HTR-8/SVneo (cell line): ENCODE results near the gene RNFT2.

Experiments
- DNase-seq: peaks from one replicate; pipeline ENCODE4 v3.0.0; 2011; ENCODE audit warnings: low spot score, mixed read lengths; ENCODE audit not compliant: insufficient read length
- FAIRE-seq: peaks from 2 replicates; lab custom pipeline; 2011; peaks lifted over from hg19 to GRCh38; lab: Jason Lieb, UNC

The RNFT2 gene

DNA sequence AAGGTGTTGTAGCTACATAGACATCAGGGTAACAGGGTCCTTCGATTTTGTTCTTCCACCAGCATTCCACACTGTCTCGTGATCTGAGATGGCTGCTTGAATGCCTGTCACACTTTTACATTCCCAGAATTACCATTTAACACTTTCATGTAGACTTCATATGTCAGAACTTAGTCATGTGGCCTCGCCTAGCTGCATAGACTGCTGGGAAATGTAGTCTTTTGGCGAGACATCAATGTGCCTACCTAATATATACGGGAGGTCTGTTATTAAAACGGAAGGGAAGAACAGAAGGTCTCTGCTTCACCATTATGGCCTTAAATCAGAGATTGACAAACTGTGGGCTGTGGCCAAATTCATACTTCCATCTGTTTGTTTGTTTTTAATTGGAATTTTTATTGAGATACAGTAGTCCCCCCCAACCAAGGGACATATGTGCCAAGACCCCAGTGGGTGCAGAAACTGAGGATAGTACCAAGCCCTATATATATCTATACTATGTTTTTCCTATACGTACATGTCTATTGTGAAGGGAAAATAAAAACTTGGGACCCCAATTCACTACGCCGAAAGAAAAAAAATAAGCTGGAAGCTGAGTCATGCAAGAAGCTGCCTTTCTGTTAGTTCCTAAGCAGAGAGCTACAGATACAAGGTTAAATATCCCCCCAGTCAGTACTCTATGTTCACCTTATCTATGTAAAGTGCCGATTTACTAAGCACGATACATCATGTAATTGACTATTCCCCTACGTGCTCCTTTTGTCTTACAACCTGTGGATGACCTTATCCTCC is 154.4 kb downstream of the RNFT2 start:
- DNase-seq, result no peak
- FAIRE-seq, result no peak

DNA sequence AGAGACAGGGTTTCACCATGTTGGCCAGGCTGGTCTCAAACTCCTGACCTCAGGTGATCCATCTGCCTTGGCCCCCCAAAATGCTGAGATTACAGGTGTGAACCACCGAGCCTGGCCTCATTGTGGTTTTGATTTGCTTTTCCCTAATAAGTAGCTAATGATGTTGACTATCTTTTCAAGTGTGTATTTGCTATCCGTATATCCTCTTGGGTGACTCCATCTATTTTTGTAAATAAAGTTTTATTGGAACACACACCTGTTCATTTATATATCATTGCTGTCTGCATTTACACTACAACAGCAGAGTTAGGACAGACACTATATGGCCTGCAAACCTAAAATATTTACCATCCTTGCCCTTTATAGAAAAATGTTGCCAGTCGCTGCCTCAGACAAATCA is 156.8 kb downstream of the RNFT2 start:
- no peak for DNase-seq
- FAIRE-seq, result no peak

DNA sequence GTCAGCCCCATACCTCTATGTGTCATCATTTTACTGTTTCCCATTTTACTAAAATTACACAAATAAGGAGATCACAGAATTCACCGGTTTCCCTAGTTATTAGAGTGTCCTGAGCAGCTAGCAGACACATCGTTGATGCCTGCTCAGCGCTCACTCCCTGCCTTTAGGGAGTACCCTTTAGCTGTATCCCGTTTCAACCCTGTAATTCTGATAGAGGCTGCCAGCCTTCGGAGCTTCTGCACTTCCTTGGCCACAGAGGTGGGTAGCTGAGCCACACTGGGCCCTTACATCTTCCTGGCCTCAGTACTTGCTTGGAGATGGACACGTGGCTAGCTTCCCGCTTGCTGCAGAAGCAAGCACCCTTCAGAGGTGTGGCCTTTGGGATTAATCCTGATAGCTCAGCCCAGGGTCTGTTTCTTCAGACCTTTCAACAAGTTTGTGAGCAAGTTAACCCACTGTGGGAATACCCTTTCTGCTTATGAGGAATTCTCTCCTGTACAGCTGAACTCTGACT is 158.4 kb downstream of the RNFT2 start:
- DNase-seq, result no peak
- FAIRE-seq, result no peak

DNA sequence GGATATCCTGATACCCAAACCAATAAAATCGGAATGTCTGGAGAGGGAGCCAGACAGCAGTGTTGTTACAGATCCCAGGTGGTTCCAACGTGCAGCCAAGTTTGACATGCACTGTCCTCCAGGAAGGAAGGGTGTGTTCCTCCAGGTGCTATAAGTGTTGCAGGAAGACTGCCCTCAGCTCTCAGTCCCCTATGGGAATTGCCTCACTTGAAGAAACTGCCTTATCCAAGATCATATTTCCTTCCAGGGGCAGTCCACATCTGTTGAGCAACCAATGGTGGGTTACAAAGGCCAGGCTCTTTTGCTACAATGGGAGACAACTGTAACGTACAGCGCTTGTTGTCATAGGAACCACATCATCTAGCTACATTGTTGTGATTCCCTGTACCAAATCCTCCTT is 159.4 kb downstream of the RNFT2 start:
- FAIRE-seq (no peak), DNase-seq (no peak)

DNA sequence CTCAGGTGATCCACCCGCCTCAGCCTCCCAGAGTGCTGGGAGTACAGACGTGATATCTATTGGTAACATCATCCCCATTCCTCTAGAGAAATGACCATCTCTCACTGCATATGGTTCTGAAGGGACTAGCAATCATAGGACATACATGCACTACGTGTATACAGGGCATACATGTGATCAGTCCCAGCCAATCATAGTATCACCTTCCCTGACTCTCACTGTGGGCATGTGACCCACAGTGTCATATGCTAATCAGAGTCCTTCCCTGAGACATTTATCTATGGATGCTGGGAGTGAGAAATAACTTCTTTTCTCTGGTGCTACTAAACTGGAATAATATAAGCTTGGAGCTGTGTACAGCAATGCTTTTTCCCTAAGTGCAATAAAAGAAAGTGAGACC is 160.6 kb downstream of the RNFT2 start:
- no peak for FAIRE-seq
- DNase-seq, result no peak

DNA sequence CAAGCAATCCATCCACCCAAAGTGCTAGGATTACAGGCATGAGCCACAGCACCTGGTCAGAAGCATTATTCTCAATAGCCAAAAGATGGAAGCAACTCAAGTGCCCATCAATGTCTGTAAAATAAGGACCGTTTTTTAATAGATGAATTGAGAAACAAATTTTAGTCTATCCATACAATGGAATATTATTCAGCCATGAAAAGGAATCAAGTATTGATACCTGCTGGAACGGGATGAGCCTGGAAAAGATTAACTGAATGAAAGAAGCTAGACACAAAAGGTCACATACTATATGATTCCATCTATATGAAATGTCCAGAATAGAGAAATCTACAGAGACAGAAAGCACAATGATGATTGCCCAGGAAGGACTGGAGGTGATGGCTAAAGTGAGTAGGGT is 163.5 kb downstream of the RNFT2 start:
- DNase-seq, result no peak
- FAIRE-seq, result no peak
